SK-N-SH (cell line): ENCODE measurements around the gene LAMB1. TPM values are rescaled to one million over a fixed set of nuclear protein-coding genes. Genes with fewer than 3 reads are reported as not detected.

Experiments used
- CTCF ChIA-PET: fragments of 300-600, 350-600 bp; formaldehyde crosslinking; extraction: SDS; loops from one replicate; lab custom pipeline; 2021; lab: Yijun Ruan, JAX
- POLR2A ChIA-PET: fragments of 350-600 bp; sonication (Branson Sonifier 250); formaldehyde crosslinking; extraction: SDS; loops from one replicate; lab custom pipeline; 2020; ENCODE audit warnings: antibody characterized with exemption, inconsistent platforms; lab: Yijun Ruan, JAX
- DNase-seq: peaks from one replicate; pipeline ENCODE4 v3.0.0; 2012
- H2AFZ ChIP-seq: fragments of 200-600 bp; sonication (generic); 2 replicates; pipeline ENCODE4 v1.8.1; 2016; ENCODE audit warnings: antibody characterized with exemption, mild to moderate bottlenecking, low read depth
- H3F3A ChIP-seq: fragments of 200-600 bp; sonication (generic); replicated peaks from 2 replicates; pipeline ENCODE3; 2016; ENCODE audit warnings: antibody characterized with exemption, mild to moderate bottlenecking; ENCODE audit not compliant: insufficient read depth
- H3K27ac ChIP-seq, 2 experiments: fragments of 200-500 bp in 1 of 2; fragments of 200-600 bp in 1 of 2; sonication (Bioruptor generic) in 1 of 2; sonication (generic), shearing (Covaris generic) in 1 of 2; 2 replicates each; pipeline versions ENCODE4 v1.5.1 to v1.6.1; 2014 to 2016; ENCODE audit warnings: low read depth in 2 of 2, inconsistent platforms in 1 of 2, low read length in 1 of 2, mild to moderate bottlenecking in 1 of 2, mixed read lengths in 1 of 2
- H3K27me3 ChIP-seq: fragments of 200-600 bp; sonication (generic), shearing (Covaris generic); 2 replicates; pipeline ENCODE4 v1.6.1; 2016; ENCODE audit warnings: mixed run types; ENCODE audit not compliant: insufficient read depth
- H3K36me3 ChIP-seq, 2 experiments: fragments of 200-500 bp in 1 of 2; fragments of 200-600 bp in 1 of 2; sonication (Bioruptor generic) in 1 of 2; sonication (generic) in 1 of 2; replicated peaks in 1 of 2; 2 replicates each; pipeline versions ENCODE3 to v1.5.1; 2014 to 2016; ENCODE audit warnings: low read length in 1 of 2, mild to moderate bottlenecking in 1 of 2; ENCODE audit not compliant: insufficient read depth in 2 of 2, control insufficient read depth in 1 of 2
- H3K4me1 ChIP-seq, 2 experiments: fragments of 200-500 bp in 1 of 2; fragments of 200-600 bp in 1 of 2; sonication (Bioruptor generic) in 1 of 2; sonication (generic), shearing (Covaris generic) in 1 of 2; 2 replicates each; pipeline versions ENCODE4 v1.5.1 to v1.6.1; 2014 to 2016; ENCODE audit warnings: low read depth in 1 of 2, low read length in 1 of 2, mixed run types in 1 of 2; ENCODE audit not compliant: insufficient read depth in 2 of 2, control insufficient read depth in 1 of 2
- H3K4me2 ChIP-seq: fragments of 200-600 bp; sonication (generic), shearing (Covaris generic); 2 replicates; pipeline ENCODE4 v1.6.1; 2017; ENCODE audit warnings: mixed run types
- H3K4me3 ChIP-seq, 2 experiments: fragments of 200-500 bp in 1 of 2; fragments of 200-600 bp in 1 of 2; sonication (Bioruptor generic) in 1 of 2; sonication (generic), shearing (Covaris generic) in 1 of 2; 2 replicates each; pipeline versions ENCODE4 v1.5.1 to v1.8.1; 2014 to 2016; ENCODE audit warnings: low read depth in 2 of 2, inconsistent platforms in 1 of 2, low read length in 1 of 2, mild to moderate bottlenecking in 1 of 2, mixed read lengths in 1 of 2, moderate library complexity in 1 of 2
- H3K79me2 ChIP-seq: fragments of 200-600 bp; sonication (generic); 2 replicates; pipeline ENCODE4 v1.8.1; 2017; ENCODE audit warnings: mild to moderate bottlenecking; ENCODE audit not compliant: insufficient read depth
- H3K9ac ChIP-seq: fragments of 200-600 bp; sonication (generic); 2 replicates; pipeline ENCODE4 v1.6.1; 2017; ENCODE audit warnings: mixed run types
- H3K9me2 ChIP-seq: fragments of 200-600 bp; sonication (generic); 2 replicates; pipeline ENCODE4 v1.6.1; 2017; ENCODE audit warnings: mixed run types
- H3K9me3 ChIP-seq: fragments of 200-600 bp; sonication (generic); 2 replicates; pipeline ENCODE4 v1.6.1; 2017; ENCODE audit warnings: mixed run types, mild to moderate bottlenecking, moderate library complexity
- H4K20me1 ChIP-seq: fragments of 200-600 bp; sonication (generic); 2 replicates; pipeline ENCODE4 v1.6.1; 2017; ENCODE audit warnings: mild to moderate bottlenecking, mixed run types; ENCODE audit not compliant: insufficient read depth
- CHD2 ChIP-seq: fragments of 150-350 bp; IDR thresholded peaks from 2 replicates; pipeline ENCODE4 v1.6.1; 2018; ENCODE audit warnings: low read length; ENCODE audit not compliant: partially characterized antibody
- CTCF ChIP-seq: fragments of 200-600 bp; sonication (generic); IDR thresholded peaks from 2 replicates; pipeline ENCODE4 v1.6.1; 2017; ENCODE audit warnings: antibody characterized with exemption, mild to moderate bottlenecking, moderate library complexity
- ELF1 ChIP-seq: IDR thresholded peaks from 2 replicates; pipeline ENCODE4 v1.4.0; 2012
- EZH2phosphoT487 ChIP-seq: fragments of 200-600 bp; sonication (generic); IDR thresholded peaks from 2 replicates; pipeline ENCODE4 v1.6.1; 2017; ENCODE audit warnings: low read depth, mixed run types, mild to moderate bottlenecking, antibody characterized with exemption, moderate library complexity, borderline replicate concordance
- FOXM1 ChIP-seq: IDR thresholded peaks from 2 replicates; pipeline ENCODE4 v1.4.0; 2012; ENCODE audit warnings: low read depth, mild to moderate bottlenecking
- GABPA ChIP-seq: IDR thresholded peaks from 2 replicates; pipeline ENCODE4 v1.4.0; 2012; ENCODE audit warnings: low read depth, mild to moderate bottlenecking
- GATA2 ChIP-seq: sonication (generic); formaldehyde crosslinking; IDR thresholded peaks from 2 replicates; pipeline ENCODE4 v1.5.0; 2020; ENCODE audit warnings: mild to moderate bottlenecking, missing genetic modification reagents
- JUND ChIP-seq: IDR thresholded peaks from 2 replicates; pipeline ENCODE4 v1.4.0; 2012
- MXI1 ChIP-seq: IDR thresholded peaks from 2 replicates; pipeline ENCODE4 v1.6.1; 2012; ENCODE audit warnings: mild to moderate bottlenecking, low read depth, low read length, improper control_type of control experiment
- NRF1 ChIP-seq: IDR thresholded peaks from 2 replicates; pipeline ENCODE4 v1.6.1; 2012; ENCODE audit warnings: low read depth, mild to moderate bottlenecking, low read length
- RAD21 ChIP-seq: IDR thresholded peaks from 2 replicates; pipeline ENCODE4 v1.6.1; 2012; ENCODE audit warnings: mild to moderate bottlenecking, low read length
- RFX5 ChIP-seq: IDR thresholded peaks from 2 replicates; pipeline ENCODE4 v1.6.1; 2012; ENCODE audit warnings: mild to moderate bottlenecking, improper control_type of control experiment, low read length
- RXRA ChIP-seq: IDR thresholded peaks from 2 replicates; pipeline ENCODE4 v1.4.0; 2012; ENCODE audit warnings: low read depth, mild to moderate bottlenecking, borderline replicate concordance
- SIN3A ChIP-seq: IDR thresholded peaks from 2 replicates; pipeline ENCODE4 v1.6.1; 2012; ENCODE audit warnings: low read depth, mild to moderate bottlenecking, low read length, moderate library complexity, borderline replicate concordance
- TCF12 ChIP-seq: IDR thresholded peaks from 2 replicates; pipeline ENCODE4 v1.4.0; 2012
- TEAD4 ChIP-seq: IDR thresholded peaks from 2 replicates; pipeline ENCODE4 v1.4.0; 2012; ENCODE audit warnings: mild to moderate bottlenecking, borderline replicate concordance; ENCODE audit not compliant: insufficient read depth
- ZBTB33 ChIP-seq: IDR thresholded peaks from 2 replicates; pipeline ENCODE4 v1.4.0; 2012; ENCODE audit warnings: low read depth, borderline replicate concordance
- WGBS: methylation state at CpG from one replicate; pipeline ENCODE4 v1.1.6; 2017; ENCODE audit warnings: low lambda C conversion rate; 5-methylcytosine and 5-hydroxymethylcytosine counted together
- polyA plus RNA-seq, 3 experiments: library from polyadenylated mRNA; depleted of rRNA; stranded (reverse); fragments of >200 nt; gene quantifications; 2 replicates each; pipeline ENCODE4 v1.2.3, GENCODE V29; 2012

Gene LAMB1
- polyA plus RNA-seq, 1 of the 3 experiments (the other 2 are of a cell fraction), result 435 TPM

GRCh38 chr7:107907790-107908189 lies 95.2 kb downstream of the LAMB1 start:
- Histone ChIP-seq H2AFZ (no peak overlapping the region), H4K20me1 (no peaks in the 10 kb centered on the region), H3K4me2 (no peak overlapping the region), H3K79me2 (peaks cover 42% of the 10 kb centered on the region), H3K36me3 (peaks cover 84 to 99% of the 10 kb centered on the region in 2 experiments), H3K9me2 (no peaks in the 10 kb centered on the region), H3K27me3 (no peaks in the 10 kb centered on the region), H3K4me1 (no peaks in the 10 kb centered on the region), H3K27ac (no peak overlapping the region), H3K9ac (no peak overlapping the region), H3K4me3 (no peak overlapping the region), H3F3A (peaks cover 18% of the 10 kb centered on the region), H3K9me3 (no peaks in the 10 kb centered on the region)
- TF ChIP-seq JUND (no peak), EZH2phosphoT487 (no peak), NRF1 (no peak), FOXM1 (no peak), CHD2 (no peak), RAD21 (no peak), GATA2 (no peak), RXRA (no peak)
- POLR2A ChIA-PET, result no interaction called here
- no peak for DNase-seq
- CTCF ChIA-PET, result no interaction called here
- 100% methylated on average over 2 of the region's 2 CpGs for WGBS

- Histone ChIP-seq H3F3A (peaks cover 20% of the 10 kb centered on the region), H2AFZ (no peak overlapping the region), H3K4me2 (no peak overlapping the region), H3K27me3 (no peaks in the 10 kb centered on the region), H3K9me2 (no peaks in the 10 kb centered on the region), H3K9ac (no peak overlapping the region), H3K4me3 (no peak overlapping the region), H3K4me1 (peaks cover 0 to 5% of the 10 kb centered on the region in 2 experiments; a peak in 1 of 4 replicates), H3K36me3 (peaks cover 70 to 80% of the 10 kb centered on the region in 2 experiments), H4K20me1 (peaks cover 28% of the 10 kb centered on the region), H3K79me2 (peaks cover 77% of the 10 kb centered on the region), H3K9me3 (no peaks in the 10 kb centered on the region), H3K27ac (peak overlapping the region; percentile 2 to 48; a peak in 3 of 4 replicates)
- ChIA-PET POLR2A (no interaction called here), CTCF (interaction anchor here (0.9 to 1.0 kb wide), 2 partner anchors 23 kb away, joined by 3 read pairs; no protein-coding TSS in a partner anchor)
- DNase-seq, result no peak
- TF ChIP-seq ELF1, result no peak
- no peak for TF ChIP-seq CTCF
- no peak for TF ChIP-seq RFX5
- TF ChIP-seq GABPA, result no peak
- no peak for TF ChIP-seq TEAD4
- TF ChIP-seq SIN3A, result no peak
- TF ChIP-seq MXI1, result no peak
- TF ChIP-seq TCF12, result 0 out of 2 replicates have a peak, but pooled peaks have one; percentile 11
- TF ChIP-seq ZBTB33, result no peak
Observed at GRCh38 chr7:107902381-107902780, 100.6 kb downstream of the LAMB1 start.
